Measurements from ENCODE around the gene SGK1.
"Not testable (repeated sequence)": the region's sequence is repeated elsewhere in the genome, so short reads cannot be mapped to it uniquely, and the experiment has no call there.

Gene SGK1

GRCh38 chr6:134267917-134268361 lies 50.0 kb downstream of the SGK1 start:
- no peak for DNase-seq (ENCODE audit: low read depth)
- no peak overlapping the region for H3K4me3 ChIP-seq (ENCODE audit: low read depth, low read length)

GRCh38 chr6:134266776-134267175 lies 51.1 kb downstream of the SGK1 start:
- H3K4me3 ChIP-seq (ENCODE audit: low read depth, low read length) = no peak overlapping the region
- no peak for DNase-seq (ENCODE audit: low read depth)

- peak; percentile 49 for DNase-seq (ENCODE audit: low read depth)
Observed at GRCh38 chr6:134261766-134262165, 56.1 kb downstream of the SGK1 start.

GRCh38 chr6:134258849-134259306 lies 59.0 kb downstream of the SGK1 start:
- no peak for DNase-seq (ENCODE audit: low read depth)
- H3K4me3 ChIP-seq (ENCODE audit: low read depth, low read length) = no peak overlapping the region

More at GRCh38 chr6:134261766-134262165, 56.1 kb downstream of the SGK1 start:
- H3K4me3 ChIP-seq (ENCODE audit: low read depth, low read length) = no peak overlapping the region

GRCh38 chr6:134257516-134257915 lies 60.4 kb downstream of the SGK1 start:
- H3K4me3 ChIP-seq (ENCODE audit: low read depth, low read length) = no peak overlapping the region
- DNase-seq (ENCODE audit: low read depth) = no peak

GRCh38 chr6:134256862-134257261 lies 61.0 kb downstream of the SGK1 start:
- H3K4me3 ChIP-seq (ENCODE audit: low read depth, low read length) = no peak overlapping the region
- DNase-seq (ENCODE audit: low read depth) = no peak

GRCh38 chr6:134255280-134255679 lies 62.6 kb downstream of the SGK1 start:
- not testable (repeated sequence) for H3K4me3 ChIP-seq (ENCODE audit: low read depth, low read length); DNase-seq (ENCODE audit: low read depth)

GRCh38 chr6:134254118-134254517 lies 63.8 kb downstream of the SGK1 start:
- DNase-seq (ENCODE audit: low read depth) = no peak
- H3K4me3 ChIP-seq (ENCODE audit: low read depth, low read length) = no peak overlapping the region

GRCh38 chr6:134253681-134254080 lies 64.2 kb downstream of the SGK1 start:
- no peak overlapping the region for H3K4me3 ChIP-seq (ENCODE audit: low read depth, low read length)
- peak; percentile 56 for DNase-seq (ENCODE audit: low read depth)

- H3K4me3 ChIP-seq (ENCODE audit: low read depth, low read length) = no peak overlapping the region
- DNase-seq (ENCODE audit: low read depth) = no peak
Observed at GRCh38 chr6:134251320-134251719, 66.6 kb downstream of the SGK1 start.

GRCh38 chr6:134250776-134251175 lies 67.1 kb downstream of the SGK1 start:
- no peak for DNase-seq (ENCODE audit: low read depth)

GRCh38 chr6:134249759-134250602 lies 67.9 kb downstream of the SGK1 start:
- DNase-seq (ENCODE audit: low read depth) = peak; percentile 19

More at GRCh38 chr6:134250776-134251175, 67.1 kb downstream of the SGK1 start:
- no peak overlapping the region for H3K4me3 ChIP-seq (ENCODE audit: low read depth, low read length)

GRCh38 chr6:134249239-134249758 lies 68.6 kb downstream of the SGK1 start:
- no peak overlapping the region for H3K4me3 ChIP-seq (ENCODE audit: low read depth, low read length)

More at GRCh38 chr6:134249759-134250602, 67.9 kb downstream of the SGK1 start:
- no peak overlapping the region for H3K4me3 ChIP-seq (ENCODE audit: low read depth, low read length)

GRCh38 chr6:134247844-134248580 lies 69.9 kb downstream of the SGK1 start:
- no peak for DNase-seq (ENCODE audit: low read depth)
- no peak overlapping the region for H3K4me3 ChIP-seq (ENCODE audit: low read depth, low read length)

More at GRCh38 chr6:134249239-134249758, 68.6 kb downstream of the SGK1 start:
- no peak for DNase-seq (ENCODE audit: low read depth)

- no peak overlapping the region for H3K4me3 ChIP-seq (ENCODE audit: low read depth, low read length)
- no peak for DNase-seq (ENCODE audit: low read depth)
Observed at GRCh38 chr6:134247231-134247833, 70.6 kb downstream of the SGK1 start.

- H3K4me3 ChIP-seq (ENCODE audit: low read depth, low read length) = no peak overlapping the region
- no peak for DNase-seq (ENCODE audit: low read depth)
Observed at GRCh38 chr6:134245706-134246105, 72.2 kb downstream of the SGK1 start.

GRCh38 chr6:134245041-134245440 lies 72.9 kb downstream of the SGK1 start:
- peak; percentile 63 for DNase-seq (ENCODE audit: low read depth)
- H3K4me3 ChIP-seq (ENCODE audit: low read depth, low read length) = no peak overlapping the region

GRCh38 chr6:134240665-134241431 lies 77.1 kb downstream of the SGK1 start:
- no peak for DNase-seq (ENCODE audit: low read depth)

More at GRCh38 chr6:134240665-134241431, 77.1 kb downstream of the SGK1 start:
- no peak overlapping the region for H3K4me3 ChIP-seq (ENCODE audit: low read depth, low read length)

All from skeletal muscle cell (primary cell).